ENCODE results near the gene KDM4C.

DNA sequence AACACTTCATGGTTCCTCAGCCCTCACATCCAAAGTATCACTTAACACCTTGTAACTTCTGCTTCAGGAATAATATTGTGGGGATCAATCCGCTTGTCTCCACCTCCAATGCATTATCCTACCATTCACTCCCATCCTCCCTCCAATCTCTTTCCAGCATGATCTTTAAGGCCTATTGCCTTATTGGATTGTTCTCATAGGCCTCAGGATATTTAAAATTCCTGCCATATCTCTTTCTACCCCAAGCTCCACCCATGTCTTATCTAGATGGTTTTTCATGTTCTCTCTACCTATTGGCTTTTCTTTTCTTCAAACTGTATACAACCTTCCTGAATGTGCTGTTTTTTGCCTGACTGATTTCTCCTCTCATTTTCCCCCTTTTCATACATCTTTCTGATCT is 7.2 kb downstream of the KDM4C start:
- TF ChIP-seq, protein P1, sequence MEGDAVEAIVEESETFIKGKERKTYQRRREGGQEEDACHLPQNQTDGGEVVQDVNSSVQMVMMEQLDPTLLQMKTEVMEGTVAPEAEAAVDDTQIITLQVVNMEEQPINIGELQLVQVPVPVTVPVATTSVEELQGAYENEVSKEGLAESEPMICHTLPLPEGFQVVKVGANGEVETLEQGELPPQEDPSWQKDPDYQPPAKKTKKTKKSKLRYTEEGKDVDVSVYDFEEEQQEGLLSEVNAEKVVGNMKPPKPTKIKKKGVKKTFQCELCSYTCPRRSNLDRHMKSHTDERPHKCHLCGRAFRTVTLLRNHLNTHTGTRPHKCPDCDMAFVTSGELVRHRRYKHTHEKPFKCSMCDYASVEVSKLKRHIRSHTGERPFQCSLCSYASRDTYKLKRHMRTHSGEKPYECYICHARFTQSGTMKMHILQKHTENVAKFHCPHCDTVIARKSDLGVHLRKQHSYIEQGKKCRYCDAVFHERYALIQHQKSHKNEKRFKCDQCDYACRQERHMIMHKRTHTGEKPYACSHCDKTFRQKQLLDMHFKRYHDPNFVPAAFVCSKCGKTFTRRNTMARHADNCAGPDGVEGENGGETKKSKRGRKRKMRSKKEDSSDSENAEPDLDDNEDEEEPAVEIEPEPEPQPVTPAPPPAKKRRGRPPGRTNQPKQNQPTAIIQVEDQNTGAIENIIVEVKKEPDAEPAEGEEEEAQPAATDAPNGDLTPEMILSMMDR (conservative IDR thresholded peaks at IDR 0.05; ENCODE audit: low read length) = no peak
- TF ChIP-seq EZH2phosphoT487 (IDR thresholded peaks at IDR 0.05; ENCODE audit: borderline replicate concordance, low read depth, low read length) = no peak
